HG02588 (cell line): Measurements from ENCODE around the gene DNAJB8.

Experiments
- ATAC-seq: cut with Tn5 transposase; IDR thresholded peaks from one replicate; pipeline ENCODE4 v1.9.1; 2021; ENCODE audit warnings: mild to moderate bottlenecking, moderate library complexity; ENCODE audit not compliant: unreplicated experiment

The DNAJB8 gene

GRCh38 chr3:128468791-128469527 lies 2.3 kb upstream of the DNAJB8 start:
- no peak for ATAC-seq

GRCh38 chr3:128468285-128468790 lies 1.6 kb upstream of the DNAJB8 start:
- ATAC-seq, result no peak

- ATAC-seq, result no peak
These were observed 2.0 kb downstream of the DNAJB8 start for GRCh38 chr3:128464702-128465101.

- ATAC-seq, result no peak
These were observed 2.5 kb downstream of the DNAJB8 start for GRCh38 chr3:128464188-128464587.

GRCh38 chr3:128463771-128464170 lies 2.9 kb downstream of the DNAJB8 start:
- no peak for ATAC-seq

GRCh38 chr3:128463354-128463753 lies 3.3 kb downstream of the DNAJB8 start:
- no peak for ATAC-seq

- no peak for ATAC-seq
These were observed 3.8 kb downstream of the DNAJB8 start for GRCh38 chr3:128462931-128463330.

GRCh38 chr3:128462341-128462910 lies 4.3 kb downstream of the DNAJB8 start:
- no peak for ATAC-seq

- no peak for ATAC-seq
These were observed 5.0 kb downstream of the DNAJB8 start for GRCh38 chr3:128461731-128462130.

- ATAC-seq, result no peak
These were observed 7.2 kb downstream of the DNAJB8 start for GRCh38 chr3:128459461-128459820.

- no peak for ATAC-seq
These were observed 7.8 kb downstream of the DNAJB8 start for GRCh38 chr3:128458746-128459460.

- ATAC-seq, result no peak
These were observed 8.8 kb downstream of the DNAJB8 start for GRCh38 chr3:128457937-128458336.

- ATAC-seq, result no peak
These were observed 9.6 kb downstream of the DNAJB8 start for GRCh38 chr3:128456776-128457715.

- ATAC-seq, result no peak
These were observed 10.6 kb downstream of the DNAJB8 start for GRCh38 chr3:128455786-128456748.

- no peak for ATAC-seq
These were observed 11.6 kb downstream of the DNAJB8 start for GRCh38 chr3:128455116-128455515.

- ATAC-seq, result no peak
These were observed 12.4 kb downstream of the DNAJB8 start for GRCh38 chr3:128454310-128454618.

- ATAC-seq, result no peak
These were observed 13.0 kb downstream of the DNAJB8 start for GRCh38 chr3:128453501-128454309.

GRCh38 chr3:128452678-128453275 lies 13.9 kb downstream of the DNAJB8 start:
- no peak for ATAC-seq

GRCh38 chr3:128452120-128452519 lies 14.6 kb downstream of the DNAJB8 start:
- ATAC-seq, result no peak
